ENCODE results near the gene OR4D11. TPM values are rescaled to one million over a fixed set of nuclear protein-coding genes. Genes with fewer than 3 reads are reported as not detected.

OR4D11 gene
- not detected for total RNA-seq

DNA sequence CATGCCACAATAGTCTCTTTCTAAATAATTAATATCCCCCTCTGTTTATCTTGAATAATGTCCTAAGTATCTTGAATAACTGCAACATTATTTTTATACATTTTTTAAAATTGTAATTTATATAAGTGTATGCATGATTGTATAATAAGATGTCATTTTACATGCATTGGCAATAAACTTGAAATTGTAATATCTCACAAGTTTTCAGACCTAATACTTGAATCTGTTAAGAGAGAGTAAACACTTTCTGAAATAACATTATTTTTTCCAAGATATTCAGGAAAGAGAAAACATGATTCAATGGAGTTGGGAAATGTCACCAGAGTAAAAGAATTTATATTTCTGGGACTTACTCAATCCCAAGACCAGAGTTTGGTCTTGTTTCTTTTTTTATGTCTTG, at the start of gene OR4D11:
Gene OR4D11 (plus strand): TSS at position 301 of the 400 bp plus-strand sequence. CDS start 0 bp downstream, at position 301.
- DNase-seq, result no peak
- Histone ChIP-seq H3K27ac (no peak within 1 kb of the TSS), H3K36me3 (no peaks in the 10 kb centered on the region), H3K9me3 (no peaks in the 10 kb centered on the region), H3K27me3 (no peaks in the 10 kb centered on the region), H3K4me1 (no peaks in the 10 kb centered on the region), H3K4me3 (replicated peaks in 1 of 3) (no peak within 1 kb of the TSS)
- TF ChIP-seq, protein P1, sequence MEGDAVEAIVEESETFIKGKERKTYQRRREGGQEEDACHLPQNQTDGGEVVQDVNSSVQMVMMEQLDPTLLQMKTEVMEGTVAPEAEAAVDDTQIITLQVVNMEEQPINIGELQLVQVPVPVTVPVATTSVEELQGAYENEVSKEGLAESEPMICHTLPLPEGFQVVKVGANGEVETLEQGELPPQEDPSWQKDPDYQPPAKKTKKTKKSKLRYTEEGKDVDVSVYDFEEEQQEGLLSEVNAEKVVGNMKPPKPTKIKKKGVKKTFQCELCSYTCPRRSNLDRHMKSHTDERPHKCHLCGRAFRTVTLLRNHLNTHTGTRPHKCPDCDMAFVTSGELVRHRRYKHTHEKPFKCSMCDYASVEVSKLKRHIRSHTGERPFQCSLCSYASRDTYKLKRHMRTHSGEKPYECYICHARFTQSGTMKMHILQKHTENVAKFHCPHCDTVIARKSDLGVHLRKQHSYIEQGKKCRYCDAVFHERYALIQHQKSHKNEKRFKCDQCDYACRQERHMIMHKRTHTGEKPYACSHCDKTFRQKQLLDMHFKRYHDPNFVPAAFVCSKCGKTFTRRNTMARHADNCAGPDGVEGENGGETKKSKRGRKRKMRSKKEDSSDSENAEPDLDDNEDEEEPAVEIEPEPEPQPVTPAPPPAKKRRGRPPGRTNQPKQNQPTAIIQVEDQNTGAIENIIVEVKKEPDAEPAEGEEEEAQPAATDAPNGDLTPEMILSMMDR (IDR thresholded peaks at IDR 0.05), result no peak
- TF ChIP-seq POLR2A (IDR thresholded peaks at IDR 0.05), result no peak
- intact Hi-C loops (cut with DNase I), result no loop called here

DNA sequence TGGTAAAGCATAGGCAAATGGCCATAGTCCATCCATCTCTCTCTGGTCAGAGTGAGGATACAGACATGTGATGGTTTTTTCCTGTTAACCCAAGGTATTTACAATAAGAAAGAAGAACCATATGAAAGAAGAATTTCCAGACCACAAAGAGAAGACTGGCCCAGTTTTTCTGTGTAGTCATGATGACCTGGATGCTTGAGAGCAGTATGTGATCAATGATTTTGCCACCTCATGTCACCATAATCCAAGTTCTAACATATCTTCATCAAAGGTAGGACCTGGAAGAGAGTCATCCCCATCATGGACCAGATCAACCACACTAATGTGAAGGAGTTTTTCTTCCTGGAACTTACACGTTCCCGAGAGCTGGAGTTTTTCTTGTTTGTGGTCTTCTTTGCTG, 46.7 kb upstream of the OR4D11 start, which contains the start of gene OR4D6:
Gene OR4D6 (plus strand): TSS at position 301 of the 400 bp plus-strand sequence. CDS start 0 bp downstream, at position 301.
- Histone ChIP-seq H3K4me3 (replicated peaks in 1 of 3) (no peak within 1 kb of the TSS), H3K27ac (no peak within 1 kb of the TSS), H3K9me3 (no peaks in the 10 kb centered on the region), H3K27me3 (no peaks in the 10 kb centered on the region), H3K36me3 (no peaks in the 10 kb centered on the region), H3K4me1 (no peaks in the 10 kb centered on the region)
- no peak for DNase-seq
- no peak for TF ChIP-seq POLR2A (IDR thresholded peaks at IDR 0.05)
- TF ChIP-seq, protein P1 (IDR thresholded peaks at IDR 0.05), result no peak
- WGBS, 2 donors, result 84 to 88% methylated on average over 2 of the region's 2 CpGs
- intact Hi-C loops (cut with DNase I), result no loop called here

DNA sequence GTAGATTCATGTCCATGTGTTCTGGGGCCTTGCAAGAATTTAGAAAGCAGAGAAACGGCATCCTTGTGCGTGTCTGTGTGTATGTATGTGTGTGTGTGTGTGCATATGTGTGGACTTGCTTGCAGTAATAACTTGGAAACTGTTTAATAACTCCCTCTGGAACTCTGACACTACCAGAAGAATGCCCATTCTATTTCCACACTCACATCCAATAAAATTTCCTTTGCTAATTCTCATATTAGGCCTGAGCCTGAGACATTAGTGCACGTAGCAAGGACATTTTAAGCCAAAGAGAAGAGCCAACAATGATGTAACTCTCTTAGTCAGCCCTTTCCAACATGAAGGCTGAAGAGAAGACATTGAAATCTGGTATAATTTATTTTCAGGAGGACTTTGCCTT, 43.5 kb upstream of the OR4D11 start:
- H3K9me3 ChIP-seq, result no peaks in the 10 kb centered on the region
- no peak overlapping the region for H3K4me3 ChIP-seq (replicated peaks in 1 of 3)
- H3K27me3 ChIP-seq, result no peaks in the 10 kb centered on the region
- DNase-seq, result no peak
- WGBS, 2 donors, result 63 to 86% methylated on average over 3 of the region's 3 CpGs
- intact Hi-C loops (cut with DNase I), result no loop called here
- H3K4me1 ChIP-seq, result no peaks in the 10 kb centered on the region
- no peaks in the 10 kb centered on the region for H3K36me3 ChIP-seq
- TF ChIP-seq, protein P1 (IDR thresholded peaks at IDR 0.05), result no peak
- no peak for TF ChIP-seq POLR2A (IDR thresholded peaks at IDR 0.05)
- no peak overlapping the region for H3K27ac ChIP-seq

DNA sequence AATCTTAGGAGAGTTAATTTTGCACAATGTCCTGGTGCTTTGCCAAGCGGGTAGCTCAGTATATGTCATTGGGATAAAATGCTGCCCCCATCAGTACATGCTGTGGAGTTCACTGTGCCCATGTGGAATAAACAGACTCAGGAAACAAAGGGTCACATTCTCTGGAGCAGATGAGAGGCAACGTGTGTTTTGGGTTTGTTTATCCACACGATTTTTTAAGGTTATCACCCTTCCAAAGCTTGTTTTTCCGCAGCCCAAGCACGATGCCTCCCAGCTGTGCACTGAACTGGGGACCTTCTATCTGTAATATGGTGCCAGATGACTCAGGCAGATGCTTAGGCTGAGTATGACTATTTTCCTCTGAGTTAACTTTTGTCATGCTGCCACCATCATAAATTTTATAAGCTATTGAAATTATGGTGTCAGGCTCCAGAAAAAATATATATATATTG, 40.2 kb upstream of the OR4D11 start:
- WGBS, 2 donors, result 42% methylated on average over 5 of the region's 5 CpGs
- no peak for TF ChIP-seq POLR2A (IDR thresholded peaks at IDR 0.05)
- Histone ChIP-seq H3K4me1 (no peaks in the 10 kb centered on the region), H3K27ac (no peak overlapping the region), H3K36me3 (no peaks in the 10 kb centered on the region), H3K4me3 (replicated peaks in 1 of 3) (no peak overlapping the region), H3K9me3 (no peaks in the 10 kb centered on the region), H3K27me3 (no peaks in the 10 kb centered on the region)
- intact Hi-C loops (cut with DNase I), result no loop called here
- DNase-seq, result peak in 1 of 2 donors; percentile 11

DNA sequence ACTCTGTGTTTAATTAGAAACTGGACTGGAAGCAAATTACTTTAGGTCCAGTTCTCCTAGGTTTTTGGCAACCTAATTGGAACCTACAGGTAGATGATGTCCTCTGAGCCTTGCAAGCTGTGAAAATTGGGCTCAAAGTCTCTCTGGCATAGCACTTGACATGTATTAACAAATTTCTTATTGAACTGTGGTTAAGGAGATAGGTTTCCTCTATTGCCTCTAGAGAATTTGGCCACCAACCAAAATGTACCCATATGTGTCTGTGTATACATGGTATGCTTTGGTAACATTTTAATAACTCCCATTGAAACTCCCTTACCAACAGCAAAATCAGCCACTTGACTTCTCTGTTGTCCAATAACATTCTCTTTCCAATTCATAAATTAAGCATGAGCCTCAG, 30.4 kb upstream of the OR4D11 start, which contains the start of gene OR4D10:
Gene OR4D10 (plus strand): TSS at position 301 of the 400 bp plus-strand sequence. CDS start 4,115 bp downstream, outside the sequence.
- no peak for TF ChIP-seq POLR2A (IDR thresholded peaks at IDR 0.05)
- TF ChIP-seq, protein P1 (IDR thresholded peaks at IDR 0.05), result no peak
- Histone ChIP-seq H3K36me3 (no peaks in the 10 kb centered on the region), H3K4me1 (no peaks in the 10 kb centered on the region), H3K9me3 (no peaks in the 10 kb centered on the region), H3K27ac (no peak within 1 kb of the TSS), H3K4me3 (replicated peaks in 1 of 3) (no peak within 1 kb of the TSS), H3K27me3 (no peaks in the 10 kb centered on the region)
- no peak for DNase-seq
- intact Hi-C loops (cut with DNase I), result no loop called here
